HCT116 (cell line): Measurements from ENCODE around the gene CLIC4. TPM values are rescaled to one million over a fixed set of nuclear protein-coding genes. Genes with fewer than 3 reads are reported as not detected.

Source experiments
- ATAC-seq: fragments of 200-7000 bp; cut with Tn5 transposase; 2 replicates; pipeline ENCODE4 v1.9.1; 2020; ENCODE audit warnings: mild to moderate bottlenecking, moderate library complexity
- BruUV-seq: library from RNA; stranded (reverse); fragments of 400-500 nt; replicated peaks from 2 replicates; lab custom pipeline; 2021; lab: Mats Ljungman, UMichigan
- CTCF ChIA-PET: fragments of 300-600 bp; sonication (Branson Sonifier 250); formaldehyde crosslinking; loops from one replicate; lab custom pipeline; 2021; ENCODE audit warnings: antibody characterized with exemption; lab: Charles Lee
- POLR2A ChIA-PET: fragments of 300-600, 350-600 bp; sonication (Branson Sonifier 250); formaldehyde crosslinking; loops from one replicate; lab custom pipeline; 2021; ENCODE audit warnings: antibody characterized with exemption; lab: Charles Lee
- RAD21 ChIA-PET, 2 experiments: fragments of 300-600 bp; sonication (Branson Sonifier 250); formaldehyde crosslinking; loops; one replicate each; lab custom pipeline; 2023; ENCODE audit warnings: low total read pairs in 2 of 2; ENCODE audit not compliant: uncharacterized antibody in 2 of 2, unreplicated experiment in 2 of 2, low non-redundant PET in 1 of 2; lab: Charles Lee
- DNase-seq: peaks from one replicate; pipeline ENCODE4 v3.0.0-alpha.2; 2010; ENCODE audit warnings: low read depth, low spot score
- H2AFZ ChIP-seq: fragments of 200-600 bp; shearing (Covaris generic), sonication (generic); 2 replicates; pipeline ENCODE4 v1.6.1; 2017; ENCODE audit warnings: low read depth, mixed run types, mixed read lengths, antibody characterized with exemption, low read length; ENCODE audit not compliant: poor library complexity, severe bottlenecking
- H3K27ac ChIP-seq: 2 replicates; pipeline ENCODE4 v1.5.1; 2012; ENCODE audit warnings: low read depth, low read length
- H3K27me3 ChIP-seq: fragments of 200-600 bp; sonication (generic); 2 replicates; pipeline ENCODE4 v1.6.1; 2016; ENCODE audit warnings: mixed run types, low read length, mixed read lengths; ENCODE audit not compliant: insufficient read depth
- H3K36me3 ChIP-seq, 2 experiments: fragments of 200-500 bp in 1 of 2; fragments of 200-600 bp in 1 of 2; sonication (Bioruptor generic) in 1 of 2; sonication (generic) in 1 of 2; 2 replicates each; pipeline versions ENCODE4 v1.5.1 to v1.6.1; 2014 to 2016; ENCODE audit warnings: low read length in 2 of 2, inconsistent platforms in 1 of 2, mixed read lengths in 1 of 2, mixed run types in 1 of 2; ENCODE audit not compliant: insufficient read depth in 2 of 2, control insufficient read depth in 1 of 2
- H3K4me1 ChIP-seq, 2 experiments: fragments of 200-600 bp in 1 of 2; sonication (generic) in 1 of 2; 2 replicates each; pipeline versions ENCODE4 v1.5.1 to v1.6.1; 2012 to 2017; ENCODE audit warnings: low read length in 2 of 2, inconsistent platforms in 1 of 2, mild to moderate bottlenecking in 1 of 2, mixed read lengths in 1 of 2, mixed run types in 1 of 2, moderate library complexity in 1 of 2; ENCODE audit not compliant: insufficient read depth in 2 of 2, control insufficient read depth in 1 of 2
- H3K4me2 ChIP-seq: fragments of 200-600 bp; sonication (generic); 2 replicates; pipeline ENCODE4 v1.6.1; 2017; ENCODE audit warnings: mixed run types, low read length, mixed read lengths
- H3K4me3 ChIP-seq, 2 experiments: fragments of 200-600 bp in 1 of 2; sonication (generic) in 1 of 2; replicated peaks in 1 of 2; 2 replicates each; pipeline ENCODE4 v1.5.1; 2011 to 2016; ENCODE audit warnings: low read length in 2 of 2, control low read depth in 1 of 2, low read depth in 1 of 2, mild to moderate bottlenecking in 1 of 2, mixed read lengths in 1 of 2, mixed run types in 1 of 2
- H3K79me2 ChIP-seq: fragments of 200-600 bp; sonication (generic); 2 replicates; pipeline ENCODE4 v1.6.1; 2017; ENCODE audit warnings: mild to moderate bottlenecking, mixed run types, low read length, moderate library complexity, mixed read lengths; ENCODE audit not compliant: insufficient read depth
- H3K9ac ChIP-seq: fragments of 200-600 bp; sonication (generic); 2 replicates; pipeline ENCODE4 v1.6.1; 2016; ENCODE audit warnings: low read length, mixed read lengths
- H3K9me2 ChIP-seq: fragments of 200-600 bp; sonication (generic), shearing (Covaris generic); 2 replicates; pipeline ENCODE4 v1.6.1; 2017; ENCODE audit warnings: mixed run types, mild to moderate bottlenecking, moderate library complexity; ENCODE audit not compliant: insufficient read depth
- H3K9me3 ChIP-seq, 2 experiments: fragments of 200-500 bp in 1 of 2; fragments of 200-600 bp in 1 of 2; sonication (Bioruptor generic) in 1 of 2; sonication (generic) in 1 of 2; 2 replicates each; pipeline ENCODE4 v1.6.1; 2014 to 2017; ENCODE audit warnings: low read length in 2 of 2, mixed read lengths in 2 of 2, inconsistent platforms in 1 of 2, low read depth in 1 of 2, mild to moderate bottlenecking in 1 of 2, mixed run types in 1 of 2, moderate library complexity in 1 of 2; ENCODE audit not compliant: control insufficient read depth in 1 of 2, insufficient read depth in 1 of 2
- H4K20me1 ChIP-seq: fragments of 200-600 bp; sonication (generic), shearing (Covaris generic); 2 replicates; pipeline ENCODE4 v1.6.1; 2017; ENCODE audit warnings: mixed run types, mild to moderate bottlenecking, moderate library complexity; ENCODE audit not compliant: insufficient read depth
- CBX3 ChIP-seq: IDR thresholded peaks from 2 replicates; pipeline ENCODE4 v1.6.1; 2012; ENCODE audit warnings: low read depth
- ELF1 ChIP-seq: IDR thresholded peaks from 2 replicates; pipeline ENCODE4 v1.6.1; 2012; ENCODE audit warnings: low read depth, borderline replicate concordance
- EZH2phosphoT487 ChIP-seq: fragments of 200-600 bp; IDR thresholded peaks from 2 replicates; pipeline ENCODE4 v1.6.1; 2018; ENCODE audit warnings: antibody characterized with exemption, borderline replicate concordance
- JUND ChIP-seq: IDR thresholded peaks from 2 replicates; pipeline ENCODE4 v1.6.1; 2012
- TCF7L2 ChIP-seq: IDR thresholded peaks from 2 replicates; pipeline ENCODE4 v1.7.0; 2011; ENCODE audit warnings: borderline replicate concordance, inconsistent platforms; ENCODE audit not compliant: insufficient read depth, insufficient read length; ENCODE audit errors: extremely low read depth
- YY1 ChIP-seq: IDR thresholded peaks from 2 replicates; pipeline ENCODE4 v1.6.1; 2011; ENCODE audit warnings: low read length, low read depth, moderate library complexity, mild to moderate bottlenecking; ENCODE audit not compliant: insufficient replicate concordance; ENCODE audit errors: extremely low read depth
- ZBTB33 ChIP-seq: IDR thresholded peaks from 2 replicates; pipeline ENCODE4 v1.6.1; 2011; ENCODE audit warnings: mild to moderate bottlenecking, low read length, moderate library complexity; ENCODE audit not compliant: insufficient replicate concordance; ENCODE audit errors: extremely low read depth
- intact Hi-C: fragments of 100-400 bp; cut with micrococcal nuclease; formaldehyde crosslinking; loops from 2 replicates; pipeline ENCODE4 v1.10.0; 2022
- total RNA-seq: library from RNA; stranded (reverse); gene quantifications from one replicate; pipeline ENCODE4 v1.2.1, GENCODE V29; 2021; ENCODE audit not compliant: unreplicated experiment
- TF ChIP-seq, protein P1 (sequence below): IDR thresholded peaks from 2 replicates; pipeline ENCODE4 v1.6.1; 2012; ENCODE audit warnings: low read depth
- TF ChIP-seq, protein P2 (sequence below), 3 experiments: fragments of 200-600 bp in 1 of 3; sonication (generic) in 1 of 3; IDR thresholded peaks in 2 of 3; conservative IDR thresholded peaks in 1 of 3; 2 replicates each; pipeline ENCODE4 v1.5.1; 2012 to 2017; ENCODE audit warnings: low read depth in 2 of 3, low read length in 2 of 3, antibody characterized with exemption in 1 of 3, borderline replicate concordance in 1 of 3, control low read depth in 1 of 3, mild to moderate bottlenecking in 1 of 3, mixed read lengths in 1 of 3, mixed run types in 1 of 3, moderate library complexity in 1 of 3; ENCODE audit not compliant: insufficient read depth in 1 of 3
- TF ChIP-seq, protein P3 (sequence below): IDR thresholded peaks from 2 replicates; pipeline ENCODE4 v1.6.1; 2012

The CLIC4 gene
- total RNA-seq, 1 experiment from 2014 or later: 77.2 TPM

GRCh38 chr1:24888971-24889676 is 143.9 kb downstream of the CLIC4 start:
- Histone ChIP-seq H3K9me2 (no peaks in the 10 kb centered on the region), H3K27me3 (no peaks in the 10 kb centered on the region), H2AFZ (no peak overlapping the region), H3K4me2 (no peak overlapping the region), H4K20me1 (no peaks in the 10 kb centered on the region), H3K36me3 (no peaks in the 10 kb centered on the region), H3K9ac (no peak overlapping the region), H3K4me1 (no peaks in the 10 kb centered on the region), H3K9me3 (no peaks in the 10 kb centered on the region), H3K27ac (no peak overlapping the region), H3K79me2 (no peaks in the 10 kb centered on the region), H3K4me3 (no peak overlapping the region)
- RAD21 ChIA-PET: no interaction called here
- no TSS peak for BruUV-seq
- POLR2A ChIA-PET: no interaction called here
- no peak for DNase-seq
- no peak for ATAC-seq
- CTCF ChIA-PET: no interaction called here
- intact Hi-C loops: no loop called here
- TF ChIP-seq EZH2phosphoT487 (no peak), ZBTB33 (no peak), ELF1 (no peak), JUND (no peak), TCF7L2 (no peak), YY1 (no peak), CBX3 (no peak)
- TF ChIP-seq, protein P1, sequence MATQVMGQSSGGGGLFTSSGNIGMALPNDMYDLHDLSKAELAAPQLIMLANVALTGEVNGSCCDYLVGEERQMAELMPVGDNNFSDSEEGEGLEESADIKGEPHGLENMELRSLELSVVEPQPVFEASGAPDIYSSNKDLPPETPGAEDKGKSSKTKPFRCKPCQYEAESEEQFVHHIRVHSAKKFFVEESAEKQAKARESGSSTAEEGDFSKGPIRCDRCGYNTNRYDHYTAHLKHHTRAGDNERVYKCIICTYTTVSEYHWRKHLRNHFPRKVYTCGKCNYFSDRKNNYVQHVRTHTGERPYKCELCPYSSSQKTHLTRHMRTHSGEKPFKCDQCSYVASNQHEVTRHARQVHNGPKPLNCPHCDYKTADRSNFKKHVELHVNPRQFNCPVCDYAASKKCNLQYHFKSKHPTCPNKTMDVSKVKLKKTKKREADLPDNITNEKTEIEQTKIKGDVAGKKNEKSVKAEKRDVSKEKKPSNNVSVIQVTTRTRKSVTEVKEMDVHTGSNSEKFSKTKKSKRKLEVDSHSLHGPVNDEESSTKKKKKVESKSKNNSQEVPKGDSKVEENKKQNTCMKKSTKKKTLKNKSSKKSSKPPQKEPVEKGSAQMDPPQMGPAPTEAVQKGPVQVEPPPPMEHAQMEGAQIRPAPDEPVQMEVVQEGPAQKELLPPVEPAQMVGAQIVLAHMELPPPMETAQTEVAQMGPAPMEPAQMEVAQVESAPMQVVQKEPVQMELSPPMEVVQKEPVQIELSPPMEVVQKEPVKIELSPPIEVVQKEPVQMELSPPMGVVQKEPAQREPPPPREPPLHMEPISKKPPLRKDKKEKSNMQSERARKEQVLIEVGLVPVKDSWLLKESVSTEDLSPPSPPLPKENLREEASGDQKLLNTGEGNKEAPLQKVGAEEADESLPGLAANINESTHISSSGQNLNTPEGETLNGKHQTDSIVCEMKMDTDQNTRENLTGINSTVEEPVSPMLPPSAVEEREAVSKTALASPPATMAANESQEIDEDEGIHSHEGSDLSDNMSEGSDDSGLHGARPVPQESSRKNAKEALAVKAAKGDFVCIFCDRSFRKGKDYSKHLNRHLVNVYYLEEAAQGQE: no peak
- TF ChIP-seq, protein P2, sequence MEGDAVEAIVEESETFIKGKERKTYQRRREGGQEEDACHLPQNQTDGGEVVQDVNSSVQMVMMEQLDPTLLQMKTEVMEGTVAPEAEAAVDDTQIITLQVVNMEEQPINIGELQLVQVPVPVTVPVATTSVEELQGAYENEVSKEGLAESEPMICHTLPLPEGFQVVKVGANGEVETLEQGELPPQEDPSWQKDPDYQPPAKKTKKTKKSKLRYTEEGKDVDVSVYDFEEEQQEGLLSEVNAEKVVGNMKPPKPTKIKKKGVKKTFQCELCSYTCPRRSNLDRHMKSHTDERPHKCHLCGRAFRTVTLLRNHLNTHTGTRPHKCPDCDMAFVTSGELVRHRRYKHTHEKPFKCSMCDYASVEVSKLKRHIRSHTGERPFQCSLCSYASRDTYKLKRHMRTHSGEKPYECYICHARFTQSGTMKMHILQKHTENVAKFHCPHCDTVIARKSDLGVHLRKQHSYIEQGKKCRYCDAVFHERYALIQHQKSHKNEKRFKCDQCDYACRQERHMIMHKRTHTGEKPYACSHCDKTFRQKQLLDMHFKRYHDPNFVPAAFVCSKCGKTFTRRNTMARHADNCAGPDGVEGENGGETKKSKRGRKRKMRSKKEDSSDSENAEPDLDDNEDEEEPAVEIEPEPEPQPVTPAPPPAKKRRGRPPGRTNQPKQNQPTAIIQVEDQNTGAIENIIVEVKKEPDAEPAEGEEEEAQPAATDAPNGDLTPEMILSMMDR (IDR thresholded peaks at IDR 0.05 in 2 of 3, conservative IDR thresholded peaks at IDR 0.05 in 1 of 3; ENCODE audit: borderline replicate concordance in 1 of 3, insufficient read depth in 1 of 3, low read depth in 2 of 3, low read length in 2 of 3): no peak
- TF ChIP-seq, protein P3, sequence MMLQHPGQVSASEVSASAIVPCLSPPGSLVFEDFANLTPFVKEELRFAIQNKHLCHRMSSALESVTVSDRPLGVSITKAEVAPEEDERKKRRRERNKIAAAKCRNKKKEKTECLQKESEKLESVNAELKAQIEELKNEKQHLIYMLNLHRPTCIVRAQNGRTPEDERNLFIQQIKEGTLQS: no peak
